ENCODE data around the gene TTC34.

DNA sequence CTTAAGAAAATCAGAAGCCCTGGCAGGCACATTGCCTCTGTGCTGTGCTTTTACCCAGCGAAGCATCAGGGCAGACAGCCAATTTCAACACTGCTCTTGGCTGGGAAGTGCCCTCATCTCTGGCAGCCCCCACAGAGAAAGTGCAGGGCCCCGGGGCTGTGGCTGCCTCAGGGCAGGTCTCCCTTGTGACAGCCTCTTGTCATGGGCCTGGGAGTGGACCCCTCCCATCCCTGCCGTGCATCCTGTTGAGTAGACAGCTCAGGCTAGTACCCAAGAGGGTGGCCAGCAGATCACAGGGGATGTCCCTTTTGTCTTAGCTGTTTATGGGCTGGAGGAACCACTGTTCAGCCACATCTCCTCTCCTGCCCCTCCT, 23.3 kb downstream of the TTC34 start:
- TF ChIP-seq, protein P1, sequence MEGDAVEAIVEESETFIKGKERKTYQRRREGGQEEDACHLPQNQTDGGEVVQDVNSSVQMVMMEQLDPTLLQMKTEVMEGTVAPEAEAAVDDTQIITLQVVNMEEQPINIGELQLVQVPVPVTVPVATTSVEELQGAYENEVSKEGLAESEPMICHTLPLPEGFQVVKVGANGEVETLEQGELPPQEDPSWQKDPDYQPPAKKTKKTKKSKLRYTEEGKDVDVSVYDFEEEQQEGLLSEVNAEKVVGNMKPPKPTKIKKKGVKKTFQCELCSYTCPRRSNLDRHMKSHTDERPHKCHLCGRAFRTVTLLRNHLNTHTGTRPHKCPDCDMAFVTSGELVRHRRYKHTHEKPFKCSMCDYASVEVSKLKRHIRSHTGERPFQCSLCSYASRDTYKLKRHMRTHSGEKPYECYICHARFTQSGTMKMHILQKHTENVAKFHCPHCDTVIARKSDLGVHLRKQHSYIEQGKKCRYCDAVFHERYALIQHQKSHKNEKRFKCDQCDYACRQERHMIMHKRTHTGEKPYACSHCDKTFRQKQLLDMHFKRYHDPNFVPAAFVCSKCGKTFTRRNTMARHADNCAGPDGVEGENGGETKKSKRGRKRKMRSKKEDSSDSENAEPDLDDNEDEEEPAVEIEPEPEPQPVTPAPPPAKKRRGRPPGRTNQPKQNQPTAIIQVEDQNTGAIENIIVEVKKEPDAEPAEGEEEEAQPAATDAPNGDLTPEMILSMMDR (IDR thresholded peaks at IDR 0.05), result no peak
- TF ChIP-seq POLR2AphosphoS5 (IDR thresholded peaks at IDR 0.05), result no peak
- no peak for TF ChIP-seq POLR2A (IDR thresholded peaks at IDR 0.05)

All from gastroesophageal sphincter (tissue), 3 donors.